Type B pancreatic cell (in vitro differentiated cells): ENCODE data around the gene COL20A1. TPM values are rescaled to one million over a fixed set of nuclear protein-coding genes. Genes with fewer than 3 reads are reported as not detected.
A peak's percentile ranks its signal among the peaks of the same experiment; 100 is the strongest.

Experiments
- DNase-seq: peaks from one replicate; pipeline ENCODE4 v3.0.0; 2021; ENCODE audit warnings: mixed read lengths; ENCODE audit not compliant: unreplicated experiment; ENCODE audit errors: extremely low spot score
- H3K27ac Mint-ChIP-seq: 2 replicates; pipeline ENCODE4 v1.8.0; 2021; ENCODE audit warnings: mild to moderate bottlenecking, mixed read lengths
- H3K27me3 Mint-ChIP-seq: 2 replicates; pipeline ENCODE4 v1.8.0; 2021; ENCODE audit warnings: mixed read lengths
- H3K36me3 Mint-ChIP-seq: 2 replicates; pipeline ENCODE4 v1.8.0; 2021; ENCODE audit warnings: mixed read lengths
- H3K4me1 Mint-ChIP-seq: one replicate; pipeline ENCODE4 v1.8.0; 2021; ENCODE audit warnings: mixed read lengths; ENCODE audit not compliant: unreplicated experiment
- H3K4me3 Mint-ChIP-seq: 2 replicates; pipeline ENCODE4 v1.8.0; 2021; ENCODE audit warnings: mild to moderate bottlenecking, mixed read lengths
- H3K9me3 Mint-ChIP-seq: 2 replicates; pipeline ENCODE4 v1.8.0; 2021; ENCODE audit warnings: mixed read lengths
- CTCF ChIP-seq: fragments of 200-600 bp; sonication (generic); conservative IDR thresholded peaks from 2 replicates; pipeline ENCODE4 v1.5.0; 2021; ENCODE audit warnings: antibody characterized with exemption, mild to moderate bottlenecking
- total RNA-seq: library from RNA; stranded (reverse); gene quantifications from 2 replicates; pipeline ENCODE4 v1.2.1, GENCODE V29; 2021; ENCODE audit warnings: low replicate concordance

The COL20A1 gene
- total RNA-seq, 1 donor from 2014 or later = 0.36 TPM

- Mint-ChIP-seq H3K27me3 (peaks cover 8% of the 10 kb centered on the region), H3K36me3 (no peaks in the 10 kb centered on the region), H3K4me1 (no peaks in the 10 kb centered on the region), H3K4me3 (no peak overlapping the region), H3K9me3 (no peaks in the 10 kb centered on the region), H3K27ac (no peak overlapping the region)
- no peak for TF ChIP-seq CTCF
- no peak for DNase-seq
Observed at GRCh38 chr20:63291811-63292210, 1.2 kb upstream of the COL20A1 start.

GRCh38 chr20:63292292-63292701 is 689 bp upstream of the COL20A1 start:
- H3K36me3 Mint-ChIP-seq = no peaks in the 10 kb centered on the region
- no peak overlapping the region for H3K27ac Mint-ChIP-seq
- no peak for TF ChIP-seq CTCF
- no peak for DNase-seq
- no peak overlapping the region for H3K4me3 Mint-ChIP-seq
- H3K4me1 Mint-ChIP-seq = no peaks in the 10 kb centered on the region
- H3K27me3 Mint-ChIP-seq = peaks cover 8% of the 10 kb centered on the region
- no peaks in the 10 kb centered on the region for H3K9me3 Mint-ChIP-seq

- no peak for TF ChIP-seq CTCF
- H3K4me1 Mint-ChIP-seq = no peaks in the 10 kb centered on the region
- peaks cover 8% of the 10 kb centered on the region for H3K27me3 Mint-ChIP-seq
- no peak overlapping the region for H3K27ac Mint-ChIP-seq
- H3K4me3 Mint-ChIP-seq = no peak overlapping the region
- DNase-seq = no peak
- no peaks in the 10 kb centered on the region for H3K9me3 Mint-ChIP-seq
- H3K36me3 Mint-ChIP-seq = no peaks in the 10 kb centered on the region
Observed at GRCh38 chr20:63293456-63293855, 470 bp downstream of the COL20A1 start.

- no peak for DNase-seq
- Mint-ChIP-seq H3K4me1 (no peaks in the 10 kb centered on the region), H3K4me3 (no peak overlapping the region), H3K27ac (no peak overlapping the region), H3K36me3 (no peaks in the 10 kb centered on the region), H3K27me3 (peaks cover 11% of the 10 kb centered on the region), H3K9me3 (no peaks in the 10 kb centered on the region)
- no peak for TF ChIP-seq CTCF
Observed at GRCh38 chr20:63293871-63294535, 1.0 kb downstream of the COL20A1 start.

GRCh38 chr20:63294536-63294900 is 1.5 kb downstream of the COL20A1 start:
- H3K9me3 Mint-ChIP-seq = no peaks in the 10 kb centered on the region
- no peak for TF ChIP-seq CTCF
- H3K36me3 Mint-ChIP-seq = no peaks in the 10 kb centered on the region
- H3K4me1 Mint-ChIP-seq = no peaks in the 10 kb centered on the region
- peaks cover 16% of the 10 kb centered on the region for H3K27me3 Mint-ChIP-seq
- no peak for DNase-seq
- no peak overlapping the region for H3K4me3 Mint-ChIP-seq
- H3K27ac Mint-ChIP-seq = peak overlapping the region; percentile 36

- Mint-ChIP-seq H3K27ac (peak overlapping the region; percentile 50), H3K9me3 (no peaks in the 10 kb centered on the region)
Observed at GRCh38 chr20:63295018-63295417, 2.0 kb downstream of the COL20A1 start.

More at GRCh38 chr20:63295018-63295417, 2.0 kb downstream of the COL20A1 start:
- Mint-ChIP-seq H3K4me1 (no peaks in the 10 kb centered on the region), H3K4me3 (peak overlapping the region; percentile 31), H3K27me3 (peaks cover 17% of the 10 kb centered on the region), H3K36me3 (no peaks in the 10 kb centered on the region)
- no peak for TF ChIP-seq CTCF
- no peak for DNase-seq
